Measurements from ENCODE around the gene ENPP6. TPM values are rescaled to one million over a fixed set of nuclear protein-coding genes. Genes with fewer than 3 reads are reported as not detected.
A peak's percentile ranks its signal among the peaks of the same experiment; 100 is the strongest.
"Not testable (repeated sequence)": the region's sequence is repeated elsewhere in the genome, so short reads cannot be mapped to it uniquely, and the experiment has no call there.

ENPP6 gene
- total RNA-seq, 1 experiment from 2014 or later = not detected

DNA sequence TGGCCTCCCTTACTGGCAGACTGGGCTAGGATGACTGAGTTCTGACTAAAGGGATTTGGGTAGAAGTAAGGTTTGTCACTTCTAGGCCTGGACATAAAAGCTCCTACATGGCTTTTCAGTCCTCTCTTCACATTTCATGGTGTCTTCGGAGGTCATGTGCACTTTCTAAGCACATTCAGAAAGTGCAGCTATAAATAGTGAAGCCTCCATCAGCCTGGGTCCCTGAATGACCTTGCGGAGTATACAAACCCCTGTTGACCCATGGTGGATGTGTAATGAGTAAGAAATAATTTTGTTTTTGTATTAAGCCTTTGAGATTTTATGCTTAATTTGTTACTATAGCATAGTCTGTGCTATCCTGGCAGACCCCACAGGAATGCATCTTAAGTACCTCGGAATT lies 158.6 kb downstream of the ENPP6 start:
- no peak for DNase-seq (ENCODE audit: low read depth, low spot score)
- in situ Hi-C loops (cut with HindIII; ENCODE audit: low pct_unique_long_range_greater_than_20kb, low sequenced_read_pairs) = no loop called here

DNA sequence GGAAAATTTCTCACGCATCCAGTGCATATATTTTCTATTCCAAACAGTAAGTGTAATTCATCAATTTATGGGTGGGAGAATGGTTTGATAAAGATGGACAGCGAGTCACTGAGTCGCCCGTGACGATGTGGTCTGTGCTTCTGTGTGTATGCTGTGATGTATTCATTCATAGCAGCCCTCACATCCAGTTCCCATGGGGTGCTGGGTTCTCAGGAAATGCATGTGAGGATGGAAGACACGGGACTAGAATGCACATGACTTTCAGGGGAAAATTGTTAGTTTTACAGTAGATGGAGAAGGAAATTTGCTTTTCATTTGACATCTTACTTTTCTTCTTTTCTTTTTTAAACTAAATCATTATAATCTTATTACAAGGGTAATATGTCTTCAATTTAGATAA lies 159.6 kb downstream of the ENPP6 start:
- in situ Hi-C loops (cut with HindIII; ENCODE audit: low pct_unique_long_range_greater_than_20kb, low sequenced_read_pairs) = no loop called here

DNA sequence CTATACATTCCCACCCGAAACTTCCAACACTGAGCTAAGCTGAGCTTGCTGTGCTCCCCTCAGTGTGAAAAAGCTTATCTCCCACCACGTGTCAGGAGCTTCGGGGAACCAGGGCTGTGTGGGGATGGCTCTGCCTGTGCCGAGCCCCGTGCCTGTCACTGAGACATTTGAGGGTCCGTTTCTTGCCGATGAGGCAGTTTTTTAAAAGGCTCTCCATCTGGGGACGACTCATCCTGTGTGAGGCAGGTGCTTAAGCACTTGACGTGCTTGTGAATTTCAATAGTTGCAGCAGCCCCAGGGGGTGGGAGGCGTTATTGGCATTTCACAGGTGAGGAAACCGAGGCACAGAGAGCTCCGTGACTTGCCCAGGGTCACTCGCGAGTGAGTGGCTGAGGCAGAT lies 160.8 kb downstream of the ENPP6 start:
- in situ Hi-C loops (cut with HindIII; ENCODE audit: low pct_unique_long_range_greater_than_20kb, low sequenced_read_pairs) = no loop called here
- no peak for DNase-seq (ENCODE audit: low read depth, low spot score)

More for the DNA sequence above, 159.6 kb downstream of the ENPP6 start:
- peak; percentile 42 for DNase-seq (ENCODE audit: low read depth, low spot score)

DNA sequence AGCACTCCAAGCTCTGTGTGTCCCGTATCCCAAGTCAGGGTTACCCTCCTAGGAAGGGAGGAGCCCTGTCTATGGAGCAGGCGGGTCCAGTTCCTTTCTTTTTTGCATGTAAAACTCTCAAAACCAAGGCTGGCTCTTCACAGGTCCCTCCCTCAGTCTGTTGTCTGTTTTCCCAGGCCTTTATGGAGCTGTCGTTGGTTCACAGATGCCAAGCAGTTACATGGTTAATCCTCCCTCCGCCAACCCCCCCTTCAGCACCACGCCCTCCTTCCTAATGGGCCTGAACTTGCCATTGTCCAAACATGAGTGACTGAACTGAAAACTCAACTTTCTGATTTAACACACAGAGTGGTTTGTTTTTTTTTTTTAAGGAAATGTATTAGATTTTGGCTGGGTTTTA lies 164.2 kb downstream of the ENPP6 start:
- no peak for DNase-seq (ENCODE audit: low read depth, low spot score)
- in situ Hi-C loops (cut with HindIII; ENCODE audit: low pct_unique_long_range_greater_than_20kb, low sequenced_read_pairs) = no loop called here

DNA sequence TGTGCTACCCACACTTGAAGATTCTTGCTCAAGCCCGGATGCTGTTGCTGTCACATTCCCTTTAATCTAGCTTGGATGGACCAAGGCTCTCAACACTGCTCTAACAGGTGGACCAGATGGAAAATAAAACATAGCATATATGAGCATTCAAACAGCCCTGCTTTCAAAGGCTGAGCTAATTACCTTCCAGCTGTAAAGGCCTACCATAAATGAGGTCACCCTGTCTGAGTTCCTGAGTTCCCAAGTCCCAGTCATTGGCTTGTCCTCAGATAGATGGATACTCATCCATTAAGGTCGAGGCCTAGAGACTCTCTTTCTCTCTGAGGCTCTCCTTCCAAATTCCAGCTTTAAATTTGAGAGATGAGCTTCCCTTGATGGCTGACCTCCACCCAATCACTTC lies 165.1 kb downstream of the ENPP6 start:
- in situ Hi-C loops (cut with HindIII; ENCODE audit: low pct_unique_long_range_greater_than_20kb, low sequenced_read_pairs) = no loop called here
- DNase-seq (ENCODE audit: low read depth, low spot score) = no peak

DNA sequence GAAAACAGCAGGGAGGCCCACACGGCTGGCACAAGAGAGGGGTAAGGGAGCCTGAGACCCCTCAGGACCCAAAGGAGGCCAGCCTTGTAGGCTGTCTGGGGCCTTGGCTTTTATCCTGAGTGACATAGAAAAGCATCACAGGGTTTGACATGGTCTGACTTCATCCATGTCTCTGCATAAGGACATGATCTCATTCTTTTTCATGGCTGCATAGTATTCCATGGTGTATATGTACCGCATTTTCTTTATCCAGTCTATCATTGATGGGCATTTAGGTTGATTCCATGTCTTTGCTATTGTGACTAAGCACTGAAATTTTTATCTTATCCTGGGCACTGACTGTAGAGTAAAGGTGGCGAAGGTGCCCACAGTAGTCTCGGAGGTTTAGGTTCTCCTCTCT lies 166.4 kb downstream of the ENPP6 start:
- in situ Hi-C loops (cut with HindIII; ENCODE audit: low pct_unique_long_range_greater_than_20kb, low sequenced_read_pairs); DNase-seq (ENCODE audit: low read depth, low spot score): not testable (repeated sequence)

DNA sequence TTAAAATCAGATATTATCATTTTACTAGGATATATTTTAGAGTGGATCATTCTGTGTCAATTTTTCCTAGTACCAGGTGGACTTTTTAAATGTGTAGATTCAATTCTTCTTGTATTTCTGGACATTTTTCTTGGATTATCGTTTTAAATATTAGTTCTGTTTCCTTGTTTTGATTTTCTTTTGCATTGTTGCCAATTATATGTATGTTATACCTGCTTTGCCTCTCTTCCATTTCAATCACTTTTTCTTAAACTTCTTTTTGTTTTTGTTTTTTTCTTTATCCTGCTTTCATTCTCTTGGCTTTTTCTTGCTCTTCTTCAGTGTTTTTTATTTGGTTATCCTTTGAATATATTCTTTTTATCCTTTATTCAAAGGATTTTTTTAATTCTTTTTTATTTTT lies 171.5 kb downstream of the ENPP6 start:
- in situ Hi-C loops (cut with HindIII; ENCODE audit: low pct_unique_long_range_greater_than_20kb, low sequenced_read_pairs) = no loop called here
- no peak for DNase-seq (ENCODE audit: low read depth, low spot score)

DNA sequence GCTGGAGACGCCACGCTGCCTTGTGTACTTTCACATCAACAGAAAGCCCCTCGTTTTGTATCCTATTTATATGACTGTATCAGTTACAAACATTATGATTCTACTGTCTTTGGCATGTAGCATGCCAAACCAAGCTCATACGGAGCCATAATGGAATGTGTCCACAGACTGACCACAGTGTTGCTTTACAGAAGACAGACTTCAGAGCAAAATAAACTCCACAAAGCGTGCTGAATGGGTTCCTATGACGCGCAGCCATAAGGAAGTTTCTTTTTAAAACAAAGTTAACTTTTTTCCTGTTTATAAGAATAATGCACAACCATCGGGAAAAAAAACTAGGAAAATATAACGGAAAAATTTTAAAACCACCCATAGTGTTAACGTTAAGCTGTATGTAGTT lies 176.5 kb downstream of the ENPP6 start:
- DNase-seq (ENCODE audit: low read depth, low spot score) = no peak
- in situ Hi-C loops (cut with HindIII; ENCODE audit: low pct_unique_long_range_greater_than_20kb, low sequenced_read_pairs) = no loop called here

DNA sequence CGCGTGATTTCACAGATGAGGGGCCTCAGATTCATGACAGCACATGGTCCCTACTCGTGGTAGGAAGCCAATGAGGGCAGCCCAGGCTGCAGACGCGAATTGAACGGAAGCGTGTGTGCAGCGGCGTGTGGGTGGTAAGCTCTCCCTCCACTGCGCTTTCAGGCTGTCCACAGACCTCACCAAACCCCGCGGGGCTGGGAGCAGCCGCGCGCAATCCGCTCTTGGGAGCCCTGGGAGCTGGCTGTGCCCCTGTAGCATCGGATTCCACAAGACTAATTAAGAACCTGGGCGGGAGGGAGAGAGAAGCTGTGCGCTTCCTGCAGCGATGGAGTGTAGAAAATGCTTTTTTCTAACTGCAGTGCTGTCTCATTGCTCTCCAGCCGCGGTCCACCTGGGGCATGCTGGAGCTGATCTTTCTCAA lies 177.7 kb downstream of the ENPP6 start:
- in situ Hi-C loops (cut with HindIII; ENCODE audit: low pct_unique_long_range_greater_than_20kb, low sequenced_read_pairs) = no loop called here
- DNase-seq (ENCODE audit: low read depth, low spot score) = peak; percentile 11

All from SK-MEL-5 (cell line).